Esophagus squamous epithelium (tissue), 5 donors: Measurements from ENCODE around the gene PLPP4. TPM values are rescaled to one million over a fixed set of nuclear protein-coding genes. Genes with fewer than 3 reads are reported as not detected.

Experiments
- DNase-seq: peaks from one replicate; lab custom pipeline; 2025; lab: John Stamatoyannopoulos, UW
- H3K27ac ChIP-seq, 4 donors: fragments of 200-600 bp; sonication (generic); one replicate each; pipeline ENCODE4 v1.5.1; 2016 to 2019; ENCODE audit warnings: mild to moderate bottlenecking in 1 of 4
- H3K27me3 ChIP-seq, 4 donors: fragments of 200-600 bp; sonication (generic); 1 replicate in 3 of 4; 2 replicates in 1 of 4; pipeline versions ENCODE4 v1.5.1 to v1.6.0; 2017 to 2021; ENCODE audit warnings: antibody characterized with exemption in 1 of 4
- H3K36me3 ChIP-seq, 3 donors: fragments of 200-600 bp; sonication (generic); one replicate each; pipeline ENCODE4 v1.5.1; 2016 to 2019
- H3K4me1 ChIP-seq, 3 donors: fragments of 200-600 bp; sonication (generic); one replicate each; pipeline ENCODE4 v1.5.1; 2017 to 2019
- H3K4me3 ChIP-seq, 4 donors: fragments of 200-600 bp; sonication (generic); 1 replicate in 3 of 4; 2 replicates in 1 of 4; pipeline ENCODE4 v1.5.1; 2016 to 2019; ENCODE audit warnings: mild to moderate bottlenecking in 2 of 4, moderate library complexity in 1 of 4
- H3K9me3 ChIP-seq, 3 donors: fragments of 200-600 bp; sonication (generic); one replicate each; pipeline ENCODE4 v1.5.1; 2016 to 2019
- CTCF ChIP-seq, 6 experiments: fragments of 450-650 bp in 4 of 6; fragments of 200-600 bp in 2 of 6; sonication (generic) in 2 of 6; IDR thresholded peaks; one replicate each; pipeline ENCODE4 v1.5.1; 2016 to 2019; ENCODE audit warnings: antibody characterized with exemption in 6 of 6, mild to moderate bottlenecking in 4 of 6, moderate library complexity in 4 of 6
- POLR2A ChIP-seq, 4 donors: fragments of 450-650 bp; IDR thresholded peaks; one replicate each; pipeline ENCODE4 v1.6.1; 2017; ENCODE audit warnings: antibody characterized with exemption in 4 of 4, mild to moderate bottlenecking in 4 of 4, moderate library complexity in 3 of 4
- WGBS, 2 donors: methylation state at CpG; one replicate each; pipeline ENCODE4 v1.1.5; 2018; 5-methylcytosine and 5-hydroxymethylcytosine counted together
- intact Hi-C: fragments of 100-400 bp; cut with DNase I; formaldehyde crosslinking; loops from one replicate; pipeline ENCODE4 v1.15.0; 2022
- total RNA-seq, 4 donors: library from RNA; depleted of rRNA; stranded (reverse); fragments of >200 nt; gene quantifications; one replicate each; pipeline ENCODE4 v1.1.0, GENCODE V29; 2016
- donor health status: DM: yes; HTN: yes; CAD: no.

Gene PLPP4
- total RNA-seq, 4 donors from 2014 or later, result 0.38 to 0.49 TPM; not detected in 2

- H3K27ac ChIP-seq, result no peak overlapping the region
- H3K36me3 ChIP-seq, result no peaks in the 10 kb centered on the region
- H3K4me1 ChIP-seq, result no peaks in the 10 kb centered on the region
- TF ChIP-seq CTCF (IDR thresholded peaks at IDR 0.05) (no peak), POLR2A (IDR thresholded peaks at IDR 0.05) (no peak)
- H3K27me3 ChIP-seq, result peaks cover 0 to 6% (median 0%) of the 10 kb centered on the region in 4 donors
- DNase-seq, result no peak
- intact Hi-C loops, result loop anchor here (10.0 kb wide), 1 partner anchor 314 kb away; no protein-coding TSS in a partner anchor
- no peaks in the 10 kb centered on the region for H3K9me3 ChIP-seq
- 10 to 47% methylated on average over 2 of the region's 2 CpGs for WGBS, 2 donors
- no peak overlapping the region for H3K4me3 ChIP-seq
These were observed 35.8 kb upstream of the PLPP4 start for GRCh38 chr10:120421250-120421649.

GRCh38 chr10:120422457-120422856 lies 34.6 kb upstream of the PLPP4 start:
- intact Hi-C loops, result loop anchor here (10.0 kb wide), 1 partner anchor 312 kb away; no protein-coding TSS in a partner anchor
- no peak for TF ChIP-seq POLR2A (IDR thresholded peaks at IDR 0.05)
- TF ChIP-seq CTCF (IDR thresholded peaks at IDR 0.05), result no peak
- H3K4me1 ChIP-seq, result no peaks in the 10 kb centered on the region
- no peak for DNase-seq
- H3K4me3 ChIP-seq, result no peak overlapping the region
- H3K27ac ChIP-seq, result no peak overlapping the region
- no peaks in the 10 kb centered on the region for H3K36me3 ChIP-seq
- WGBS, 2 donors, result 62 to 97% methylated on average over 6 to 7 of the region's 7 CpGs
- H3K27me3 ChIP-seq, result peaks cover 0 to 8% (median 0%) of the 10 kb centered on the region in 4 donors
- H3K9me3 ChIP-seq, result no peaks in the 10 kb centered on the region

- TF ChIP-seq CTCF (IDR thresholded peaks at IDR 0.05) (peak; percentile 23 to 82 (median 77)), POLR2A (IDR thresholded peaks at IDR 0.05) (no peak)
- DNase-seq, result no peak
- WGBS, 2 donors, result 43 to 44% methylated on average over 7 to 8 of the region's 8 CpGs
These were observed 33.4 kb upstream of the PLPP4 start for GRCh38 chr10:120423431-120424197.

GRCh38 chr10:120424198-120424464 lies 32.9 kb upstream of the PLPP4 start:
- Histone ChIP-seq H3K4me3 (no peak overlapping the region), H3K36me3 (no peaks in the 10 kb centered on the region), H3K4me1 (no peaks in the 10 kb centered on the region), H3K9me3 (no peaks in the 10 kb centered on the region), H3K27me3 (peaks cover 0 to 8% (median 0%) of the 10 kb centered on the region in 4 donors), H3K27ac (no peak overlapping the region)
- WGBS, 2 donors, result 58 to 76% methylated on average over 4 of the region's 4 CpGs
- DNase-seq, result no peak
- intact Hi-C loops, result loop anchor here (10.0 kb wide), 1 partner anchor 311 kb away; no protein-coding TSS in a partner anchor
- TF ChIP-seq CTCF (IDR thresholded peaks at IDR 0.05) (no peak), POLR2A (IDR thresholded peaks at IDR 0.05) (no peak)

More at GRCh38 chr10:120423431-120424197, 33.4 kb upstream of the PLPP4 start:
- H3K4me1 ChIP-seq, result no peaks in the 10 kb centered on the region
- peaks cover 0 to 8% (median 0%) of the 10 kb centered on the region in 4 donors for H3K27me3 ChIP-seq
- H3K9me3 ChIP-seq, result no peaks in the 10 kb centered on the region
- intact Hi-C loops, result loop anchor here (10.0 kb wide), 1 partner anchor 311 kb away; no protein-coding TSS in a partner anchor
- no peak overlapping the region for H3K27ac ChIP-seq
- no peaks in the 10 kb centered on the region for H3K36me3 ChIP-seq
- H3K4me3 ChIP-seq, result no peak overlapping the region

- H3K4me3 ChIP-seq, result no peak overlapping the region
- H3K27ac ChIP-seq, result no peak overlapping the region
- peaks cover 0 to 19% (median 0%) of the 10 kb centered on the region in 4 donors for H3K27me3 ChIP-seq
- WGBS, 2 donors, result 60 to 79% methylated on average over 3 of the region's 3 CpGs
- H3K36me3 ChIP-seq, result no peaks in the 10 kb centered on the region
- no peaks in the 10 kb centered on the region for H3K4me1 ChIP-seq
- intact Hi-C loops, result loop anchor here (10.0 kb wide), 1 partner anchor 308 kb away; no protein-coding TSS in a partner anchor
- TF ChIP-seq CTCF (IDR thresholded peaks at IDR 0.05) (no peak), POLR2A (IDR thresholded peaks at IDR 0.05) (no peak)
- DNase-seq, result no peak
- no peaks in the 10 kb centered on the region for H3K9me3 ChIP-seq
These were observed 30.7 kb upstream of the PLPP4 start for GRCh38 chr10:120426306-120426705.
